OCI-LY3 (cell line): ENCODE data around the gene GRID1.

ENCODE experiments used
- CTCF ChIP-seq: fragments of 200-600, 300-600 bp; sonication (generic); IDR thresholded peaks from 2 replicates; pipeline ENCODE4 v1.5.1; 2014; ENCODE audit warnings: antibody characterized with exemption, low read length, low read depth
- EZH2phosphoT487 ChIP-seq: fragments of 200-600 bp; shearing (Covaris generic); IDR thresholded peaks from 2 replicates; pipeline ENCODE4 v1.6.1; 2018; ENCODE audit warnings: antibody characterized with exemption, mixed run types, low read depth

- TF ChIP-seq CTCF (no peak), EZH2phosphoT487 (no peak)
These were observed 715.7 kb downstream of the GRID1 start for GRCh38 chr10:85650791-85651496.
